Right atrium auricular region (tissue), 2 donors: Measurements from ENCODE around the gene BET1L. TPM values are rescaled to one million over a fixed set of nuclear protein-coding genes. Genes with fewer than 3 reads are reported as not detected.
"Not testable (repeated sequence)": the region's sequence is repeated elsewhere in the genome, so short reads cannot be mapped to it uniquely, and the experiment has no call there.

Source experiments
- DNase-seq: peaks from one replicate; pipeline ENCODE4 v3.0.0-alpha.2; 2019; ENCODE audit warnings: low spot score
- H3K27ac ChIP-seq, 2 donors: fragments of 200-600 bp; sonication (generic); 1 replicate in 1 of 2; 2 replicates in 1 of 2; pipeline ENCODE4 v1.5.1; 2016 to 2019
- H3K27me3 ChIP-seq, 2 donors: fragments of 200-600 bp; sonication (generic); one replicate each; pipeline versions ENCODE4 v1.5.1 to v1.6.0; 2017 to 2019
- H3K36me3 ChIP-seq: fragments of 200-600 bp; sonication (generic); one replicate; pipeline ENCODE4 v1.5.1; 2016
- H3K4me1 ChIP-seq, 2 donors: fragments of 200-600 bp; sonication (generic); one replicate each; pipeline versions ENCODE4 v1.5.1 to v1.6.0; 2017 to 2019
- H3K4me3 ChIP-seq, 2 donors: fragments of 200-600 bp; sonication (generic); 1 replicate in 1 of 2; 2 replicates in 1 of 2; pipeline ENCODE4 v1.5.1; 2017 to 2019; ENCODE audit warnings: mild to moderate bottlenecking in 1 of 2, moderate library complexity in 1 of 2
- H3K9me3 ChIP-seq, 2 donors: fragments of 200-600 bp; sonication (generic); one replicate each; pipeline ENCODE4 v1.5.1; 2019
- total RNA-seq, 2 donors: library from RNA; depleted of rRNA; stranded (reverse); fragments of >200 nt; gene quantifications; one replicate each; pipeline ENCODE4 v1.1.0, GENCODE V29; 2016
- TF ChIP-seq, protein P1 (sequence below), 2 donors: fragments of 200-600 bp; sonication (generic); IDR thresholded peaks; one replicate each; pipeline ENCODE4 v1.5.1; 2019; ENCODE audit warnings: antibody characterized with exemption in 2 of 2

BET1L gene
- total RNA-seq, 2 donors from 2014 or later: 20.7 to 25.9 TPM

DNA sequence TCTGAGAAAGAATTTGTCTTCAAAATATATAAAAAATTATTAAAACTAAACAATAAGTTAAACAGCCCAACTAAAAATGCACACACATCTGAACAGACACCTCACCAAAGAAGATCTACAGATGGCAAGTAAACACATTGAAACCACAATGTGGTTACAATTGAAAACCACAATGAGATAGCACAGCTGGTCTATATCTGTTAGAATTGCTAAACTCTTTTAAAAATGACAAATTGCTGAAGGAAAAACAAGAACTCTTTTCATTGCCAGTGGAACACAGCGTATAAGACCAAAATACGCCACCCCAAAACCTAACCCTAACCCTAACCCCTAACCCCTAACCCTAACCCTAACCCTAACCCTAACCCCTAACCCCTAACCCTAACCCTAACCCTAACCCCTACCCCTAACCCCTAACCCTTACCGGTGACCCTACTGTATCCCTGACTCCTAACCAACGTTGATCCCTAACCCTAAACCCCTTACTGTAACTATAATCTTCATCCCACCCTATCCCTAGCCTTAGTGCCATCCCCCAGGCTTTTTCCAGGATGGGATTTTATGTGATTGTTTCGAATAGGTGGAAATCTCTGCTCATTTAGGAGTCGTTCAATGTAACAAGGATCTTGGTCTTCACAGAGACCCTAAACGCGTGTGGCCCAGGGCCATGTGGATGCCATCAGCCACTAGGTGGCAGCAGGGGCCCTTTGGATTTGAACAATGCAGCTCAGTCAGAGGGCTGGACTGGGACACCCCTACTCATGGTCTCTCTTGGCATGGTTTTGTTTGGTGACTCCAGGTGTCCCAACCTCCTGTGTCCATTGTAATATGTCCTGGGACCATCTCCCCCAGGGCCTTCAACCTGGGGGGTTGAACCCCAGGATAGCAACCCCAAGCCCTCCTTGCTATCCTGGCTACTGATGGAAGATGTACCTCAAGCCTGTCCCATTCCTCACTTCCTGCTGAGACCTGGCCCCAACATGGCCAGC lies 15.4 kb downstream of the BET1L start:
- H3K9me3 ChIP-seq, DNase-seq, H3K27me3 ChIP-seq, H3K27ac ChIP-seq, H3K4me1 ChIP-seq, H3K36me3 ChIP-seq, H3K4me3 ChIP-seq: not testable (repeated sequence)
- TF ChIP-seq, protein P1, sequence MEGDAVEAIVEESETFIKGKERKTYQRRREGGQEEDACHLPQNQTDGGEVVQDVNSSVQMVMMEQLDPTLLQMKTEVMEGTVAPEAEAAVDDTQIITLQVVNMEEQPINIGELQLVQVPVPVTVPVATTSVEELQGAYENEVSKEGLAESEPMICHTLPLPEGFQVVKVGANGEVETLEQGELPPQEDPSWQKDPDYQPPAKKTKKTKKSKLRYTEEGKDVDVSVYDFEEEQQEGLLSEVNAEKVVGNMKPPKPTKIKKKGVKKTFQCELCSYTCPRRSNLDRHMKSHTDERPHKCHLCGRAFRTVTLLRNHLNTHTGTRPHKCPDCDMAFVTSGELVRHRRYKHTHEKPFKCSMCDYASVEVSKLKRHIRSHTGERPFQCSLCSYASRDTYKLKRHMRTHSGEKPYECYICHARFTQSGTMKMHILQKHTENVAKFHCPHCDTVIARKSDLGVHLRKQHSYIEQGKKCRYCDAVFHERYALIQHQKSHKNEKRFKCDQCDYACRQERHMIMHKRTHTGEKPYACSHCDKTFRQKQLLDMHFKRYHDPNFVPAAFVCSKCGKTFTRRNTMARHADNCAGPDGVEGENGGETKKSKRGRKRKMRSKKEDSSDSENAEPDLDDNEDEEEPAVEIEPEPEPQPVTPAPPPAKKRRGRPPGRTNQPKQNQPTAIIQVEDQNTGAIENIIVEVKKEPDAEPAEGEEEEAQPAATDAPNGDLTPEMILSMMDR (IDR thresholded peaks at IDR 0.05): peak in 1 of 2 donors; percentile 63

DNA sequence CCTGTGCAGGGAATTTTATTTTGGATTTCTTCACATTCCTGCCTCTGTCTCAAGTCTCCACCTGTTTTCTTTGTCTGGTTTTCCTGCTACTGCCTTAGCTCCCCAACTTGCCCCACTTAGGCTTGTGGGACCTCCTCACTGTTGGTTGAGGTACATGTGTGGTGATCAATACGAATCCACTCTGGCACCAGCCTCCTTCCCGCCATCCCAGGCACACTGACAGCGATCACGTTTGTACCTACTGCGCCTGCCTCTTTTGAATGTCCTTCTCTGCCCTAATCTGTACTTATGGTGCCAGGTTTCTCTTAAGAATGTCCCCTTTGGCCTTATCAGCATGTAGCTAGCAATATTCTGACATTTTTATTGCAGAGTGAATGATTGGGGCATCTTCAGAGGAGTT lies 16.7 kb downstream of the BET1L start:
- H3K9me3 ChIP-seq, H3K27ac ChIP-seq, H3K4me1 ChIP-seq, H3K4me3 ChIP-seq, DNase-seq, H3K36me3 ChIP-seq, H3K27me3 ChIP-seq: not testable (repeated sequence)

DNA sequence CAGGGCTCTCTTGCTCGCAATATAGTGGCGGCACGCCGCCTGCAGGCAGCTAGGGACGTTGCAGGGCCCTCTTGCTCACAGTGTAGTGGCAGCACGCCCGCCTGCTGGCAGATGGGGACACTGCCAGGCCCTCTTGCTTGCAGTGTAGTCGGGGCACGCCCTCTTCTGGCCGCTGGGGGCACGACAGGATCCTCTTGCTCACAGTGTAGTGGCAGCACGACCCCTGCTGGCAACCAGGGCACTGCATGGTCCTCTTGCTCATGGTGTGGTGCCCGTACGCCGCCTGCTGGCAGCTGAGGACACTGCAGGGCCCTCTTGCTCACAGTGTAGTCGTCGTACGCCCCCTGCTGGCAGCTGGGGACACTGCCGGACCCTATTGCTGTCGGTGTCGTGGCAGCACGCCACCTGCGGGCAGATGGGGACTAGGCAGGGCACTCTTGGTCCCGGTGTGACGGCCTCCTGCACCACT lies 17.3 kb downstream of the BET1L start:
- not testable (repeated sequence) for H3K4me1 ChIP-seq, H3K36me3 ChIP-seq, H3K27me3 ChIP-seq

DNA sequence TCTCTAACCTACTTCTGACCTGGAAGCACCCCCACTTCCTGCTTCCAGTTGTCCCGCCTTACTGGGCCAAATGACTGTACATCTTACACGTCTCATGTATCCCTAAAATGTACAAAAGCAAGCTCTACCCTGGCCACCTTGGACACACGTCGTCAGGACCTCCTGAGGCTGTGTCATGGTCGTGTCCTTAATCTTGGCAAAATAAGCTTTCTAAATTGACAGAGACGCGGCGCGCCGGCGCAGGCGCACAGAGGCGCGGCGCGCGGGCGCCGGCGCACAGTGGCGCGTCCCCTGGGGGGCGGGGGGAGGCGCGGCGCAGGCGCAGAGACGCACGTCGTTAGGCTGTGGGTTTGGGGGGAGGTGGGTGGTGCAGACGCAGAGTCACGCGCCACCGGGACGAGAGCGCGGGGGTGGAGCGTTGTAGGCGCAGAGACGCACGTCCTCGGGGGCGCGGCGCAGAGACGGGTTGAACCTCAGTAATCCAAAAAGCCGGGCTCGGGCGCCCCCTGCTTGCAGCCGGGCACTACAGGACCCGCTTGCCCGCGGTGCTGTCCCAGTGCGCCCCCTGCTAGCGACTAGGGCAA lies 17.9 kb downstream of the BET1L start:
- H3K4me1 ChIP-seq, H3K4me3 ChIP-seq, H3K36me3 ChIP-seq, DNase-seq, H3K27me3 ChIP-seq, H3K9me3 ChIP-seq, H3K27ac ChIP-seq: not testable (repeated sequence)

More for the DNA sequence above, 17.3 kb downstream of the BET1L start:
- H3K4me3 ChIP-seq, H3K9me3 ChIP-seq, H3K27ac ChIP-seq, DNase-seq: not testable (repeated sequence)

DNA sequence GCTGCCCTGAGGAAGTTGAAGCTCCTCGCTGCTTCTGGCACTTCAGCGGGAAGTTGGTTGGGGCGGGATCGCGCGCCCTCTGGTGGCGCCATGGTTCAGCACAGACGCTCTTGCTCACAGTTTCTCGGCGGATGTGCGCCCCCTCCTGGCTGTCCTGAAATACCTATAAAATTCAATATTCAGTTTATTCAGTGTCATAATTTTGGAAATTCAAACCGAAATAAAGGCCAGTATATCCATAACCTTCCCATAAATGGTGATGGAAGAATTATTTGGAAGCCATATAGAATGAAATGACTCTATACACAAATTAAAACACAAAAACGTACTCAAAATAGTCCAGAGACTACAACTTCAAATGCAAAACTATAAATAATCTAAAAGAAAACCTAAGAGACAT lies 27.0 kb downstream of the BET1L start:
- not testable (repeated sequence) for H3K27me3 ChIP-seq, H3K27ac ChIP-seq
- TF ChIP-seq, protein P1 (IDR thresholded peaks at IDR 0.05): peak in 1 of 2 donors; percentile 39

More for the DNA sequence above, 27.0 kb downstream of the BET1L start:
- H3K36me3 ChIP-seq, H3K9me3 ChIP-seq, H3K4me1 ChIP-seq, DNase-seq, H3K4me3 ChIP-seq: not testable (repeated sequence)

Other genes with a start within 250 kb of the BET1L start
- gene SCGB1C1, start 14.3 kb downstream of the BET1L start, total RNA-seq: not detected
- gene RIC8A, start 309 bp upstream of the BET1L start, total RNA-seq: 100 to 1,000 TPM in 1 of 2 donors, 10 to 100 TPM in 1; 68.0 to 101 TPM
- 10 to 100 TPM; 18.3 to 31.4 TPM for gene SIRT3, start 28.9 kb upstream of the BET1L start, total RNA-seq
- gene PSMD13, start 29.6 kb upstream of the BET1L start, total RNA-seq: 10 to 100 TPM; 75.3 to 80.3 TPM
- gene NLRP6, start 71.0 kb upstream of the BET1L start, total RNA-seq: under 1 TPM; 0.19 to 0.20 TPM
- 1 to 10 TPM; 4.9 to 9.4 TPM for gene PGGHG, start 81.7 kb upstream of the BET1L start, total RNA-seq
- not detected for gene IFITM5, start 92.1 kb upstream of the BET1L start, total RNA-seq
- 100 to 1,000 TPM; 120 to 296 TPM for gene IFITM2, start 100.4 kb upstream of the BET1L start, total RNA-seq
- 100 to 1,000 TPM in 1 of 2 donors, 10 to 100 TPM in 1; 82.3 to 241 TPM for gene IFITM1, start 106.6 kb upstream of the BET1L start, total RNA-seq
- 100 to 1,000 TPM; 156 to 372 TPM for gene IFITM3, start 113.5 kb upstream of the BET1L start, total RNA-seq
- under 1 TPM in 1 of 2 donors, not detected in 1; 0.39 TPM for gene B4GALNT4, start 162.1 kb upstream of the BET1L start, total RNA-seq
- gene PKP3, start 186.8 kb upstream of the BET1L start, total RNA-seq: 1 to 10 TPM in 1 of 2 donors, under 1 TPM in 1; 0.43 to 1.0 TPM
- 10 to 100 TPM; 26.6 to 33.3 TPM for gene SIGIRR, start 207.6 kb upstream of the BET1L start, total RNA-seq
- under 1 TPM; 0.11 to 0.75 TPM for gene ANO9, start 234.6 kb upstream of the BET1L start, total RNA-seq
- gene PTDSS2, start 242.9 kb upstream of the BET1L start, total RNA-seq: 10 to 100 TPM; 26.8 to 32.5 TPM